Sigmoid colon (tissue), 7 donors: ENCODE results near the gene PXMP2. TPM values are rescaled to one million over a fixed set of nuclear protein-coding genes. Genes with fewer than 3 reads are reported as not detected.
A peak's percentile ranks its signal among the peaks of the same experiment; 100 is the strongest.

Experiments
- DNase-seq: peaks from one replicate; pipeline ENCODE4 v3.0.0-alpha.2; 2019
- H3K27ac ChIP-seq, 4 donors: fragments of 200-600 bp; sonication (generic); one replicate each; pipeline ENCODE4 v1.5.1; 2016 to 2019; ENCODE audit warnings: mild to moderate bottlenecking in 1 of 4
- H3K27me3 ChIP-seq, 3 donors: fragments of 200-600 bp; sonication (generic); one replicate each; pipeline ENCODE4 v1.5.1; 2019; ENCODE audit warnings: mild to moderate bottlenecking in 1 of 3
- H3K36me3 ChIP-seq, 4 donors: fragments of 200-600 bp; sonication (generic); one replicate each; pipeline ENCODE4 v1.5.1; 2016 to 2019
- H3K4me1 ChIP-seq, 4 donors: fragments of 200-600 bp; sonication (generic); one replicate each; pipeline ENCODE4 v1.5.1; 2017 to 2019
- H3K4me3 ChIP-seq, 4 donors: fragments of 200-600 bp; sonication (generic); one replicate each; pipeline ENCODE4 v1.5.1; 2017 to 2019; ENCODE audit warnings: mild to moderate bottlenecking in 2 of 4, moderate library complexity in 1 of 4
- H3K9me3 ChIP-seq, 4 donors: fragments of 200-600 bp in 3 of 4; sonication (generic) in 3 of 4; one replicate each; pipeline versions ENCODE4 v1.5.1 to v1.6.1; 2013 to 2019
- CTCF ChIP-seq, 4 experiments: fragments of 450-650 bp in 3 of 4; fragments of 200-600 bp in 1 of 4; IDR thresholded peaks; one replicate each; pipeline ENCODE4 v1.5.1; 2016 to 2019; ENCODE audit warnings: antibody characterized with exemption in 4 of 4, mild to moderate bottlenecking in 3 of 4, moderate library complexity in 2 of 4
- EP300 ChIP-seq, 4 donors: sonication (generic); formaldehyde crosslinking; IDR thresholded peaks; one replicate each; pipeline ENCODE4 v1.6.1; 2017; ENCODE audit warnings: antibody characterized with exemption in 4 of 4
- POLR2A ChIP-seq, 2 donors: fragments of 450-650 bp; IDR thresholded peaks; one replicate each; pipeline ENCODE4 v1.6.1; 2016; ENCODE audit warnings: antibody characterized with exemption in 2 of 2, mild to moderate bottlenecking in 2 of 2, moderate library complexity in 2 of 2
- POLR2AphosphoS5 ChIP-seq, 4 donors: sonication (generic); formaldehyde crosslinking; IDR thresholded peaks; one replicate each; pipeline ENCODE4 v1.6.1; 2017; ENCODE audit warnings: antibody characterized with exemption in 4 of 4
- WGBS, 2 donors: extraction: QIAGEN DNeasy Blood & Tissue Kit; methylation state at CpG; one replicate each; pipeline ENCODE4 v1.1.7; 2013; 5-methylcytosine and 5-hydroxymethylcytosine counted together
- intact Hi-C: fragments of 100-400 bp; cut with DNase I; formaldehyde crosslinking; loops from one replicate; pipeline ENCODE4 v1.15.1; 2023
- polyA plus RNA-seq, 3 donors: library from polyadenylated mRNA; stranded (reverse); fragments of 200-250 nt; gene quantifications; one replicate each; pipeline ENCODE4 v1.2.3, GENCODE V29; 2013
- total RNA-seq, 4 donors: library from RNA; depleted of rRNA; stranded (reverse); fragments of >200 nt; gene quantifications; one replicate each; pipeline ENCODE4 v1.1.0, GENCODE V29; 2016
- donor health status: healthy with polysubstance abuse.
- donor health status: Bipolar disorder and iron deficiency.
- donor health status: healthy.

The PXMP2 gene
- total and polyA plus RNA-seq, 7 donors = 19.4 to 127 (median 43.4) TPM

- Histone ChIP-seq H3K9me3 (no peaks in the 10 kb centered on the region), H3K27ac (peak overlapping the region; percentile 43 to 86 (median 78)), H3K36me3 (peaks cover 0 to 13% (median 2%) of the 10 kb centered on the region in 4 donors), H3K4me1 (peaks cover 0 to 24% (median 20%) of the 10 kb centered on the region in 4 donors), H3K4me3 (peak overlapping the region; percentile 66 to 97 (median 84)), H3K27me3 (no peaks in the 10 kb centered on the region)
- intact Hi-C loops = no loop called here
- 7 to 9% methylated on average over 59 of the region's 59 CpGs for WGBS, 2 donors
- TF ChIP-seq CTCF (IDR thresholded peaks at IDR 0.05) (no peak), POLR2AphosphoS5 (IDR thresholded peaks at IDR 0.05) (peak in 1 of 4 donors; percentile 4)
- no peak for DNase-seq
Measured at GRCh38 chr12:132711080-132711843, 23.9 kb downstream of the PXMP2 start.

- no peak overlapping the region for H3K4me3 ChIP-seq
- no peaks in the 10 kb centered on the region for H3K27me3 ChIP-seq
- H3K27ac ChIP-seq = no peak overlapping the region
- TF ChIP-seq CTCF (IDR thresholded peaks at IDR 0.05) = no peak
- no peak for TF ChIP-seq POLR2AphosphoS5 (IDR thresholded peaks at IDR 0.05)
- no peak for TF ChIP-seq POLR2A (IDR thresholded peaks at IDR 0.05)
- intact Hi-C loops = no loop called here
- 70 to 73% methylated on average over 2 of the region's 2 CpGs for WGBS, 2 donors
- H3K36me3 ChIP-seq = peaks cover 7 to 32% (median 15%) of the 10 kb centered on the region in 4 donors
- H3K9me3 ChIP-seq = no peaks in the 10 kb centered on the region
- peaks cover 0 to 24% (median 20%) of the 10 kb centered on the region in 4 donors for H3K4me1 ChIP-seq
- no peak for DNase-seq
Measured at GRCh38 chr12:132713123-132713522, 25.7 kb downstream of the PXMP2 start.

- DNase-seq = no peak
- 80 to 90% methylated on average over 9 of the region's 9 CpGs for WGBS, 2 donors
- intact Hi-C loops = no loop called here
- H3K4me3 ChIP-seq = no peak overlapping the region
- no peak overlapping the region for H3K27ac ChIP-seq
- TF ChIP-seq POLR2AphosphoS5 (IDR thresholded peaks at IDR 0.05) = no peak
- TF ChIP-seq CTCF (IDR thresholded peaks at IDR 0.05) = no peak
- TF ChIP-seq EP300 (IDR thresholded peaks at IDR 0.05) = no peak
- no peak for TF ChIP-seq POLR2A (IDR thresholded peaks at IDR 0.05)
- no peaks in the 10 kb centered on the region for H3K27me3 ChIP-seq
- H3K36me3 ChIP-seq = peaks cover 7 to 56% (median 27%) of the 10 kb centered on the region in 4 donors
- no peaks in the 10 kb centered on the region for H3K9me3 ChIP-seq
- peaks cover 0 to 15% (median 14%) of the 10 kb centered on the region in 4 donors for H3K4me1 ChIP-seq
Measured at GRCh38 chr12:132715874-132716273, 28.5 kb downstream of the PXMP2 start.

GRCh38 chr12:132716356-132716755 lies 29.0 kb downstream of the PXMP2 start:
- peaks cover 0 to 12% (median 12%) of the 10 kb centered on the region in 4 donors for H3K4me1 ChIP-seq
- H3K9me3 ChIP-seq = no peaks in the 10 kb centered on the region
- DNase-seq = no peak
- no peaks in the 10 kb centered on the region for H3K27me3 ChIP-seq
- no peak overlapping the region for H3K4me3 ChIP-seq
- no peak for TF ChIP-seq POLR2A (IDR thresholded peaks at IDR 0.05)
- TF ChIP-seq CTCF (IDR thresholded peaks at IDR 0.05) = no peak
- no peak for TF ChIP-seq POLR2AphosphoS5 (IDR thresholded peaks at IDR 0.05)
- TF ChIP-seq EP300 (IDR thresholded peaks at IDR 0.05) = no peak
- H3K27ac ChIP-seq = no peak overlapping the region
- intact Hi-C loops = no loop called here
- H3K36me3 ChIP-seq = peaks cover 7 to 61% (median 29%) of the 10 kb centered on the region in 4 donors
- WGBS, 2 donors = 76 to 87% methylated on average over 11 of the region's 11 CpGs
